CD8-positive, alpha-beta memory T cell (primary cell): ENCODE data around the gene TSSK2. TPM values are rescaled to one million over a fixed set of nuclear protein-coding genes. Genes with fewer than 3 reads are reported as not detected.

Experiments
- CTCF ChIA-PET: fragments of 350-600 bp; sonication (Branson Sonifier 250); formaldehyde crosslinking; loops from one replicate; lab custom pipeline; 2021; ENCODE audit warnings: antibody characterized with exemption; lab: Charles Lee
- POLR2A ChIA-PET: fragments of 350-600 bp; sonication (Branson Sonifier 250); formaldehyde crosslinking; loops from one replicate; lab custom pipeline; 2021; ENCODE audit warnings: antibody characterized with exemption; lab: Charles Lee
- DNase-seq, 5 donors: peaks; one replicate each; pipeline versions ENCODE4 v3.0.0 to v3.0.0-alpha.2; 2020 to 2022; ENCODE audit warnings: mixed read lengths in 1 of 5
- H3K27ac ChIP-seq: one replicate; pipeline ENCODE4 v1.7.0; 2013; ENCODE audit warnings: low read depth, mild to moderate bottlenecking, low read length, moderate library complexity
- H3K27me3 ChIP-seq: 2 replicates; pipeline ENCODE4 v1.7.0; 2013; ENCODE audit warnings: low read length, mild to moderate bottlenecking; ENCODE audit not compliant: insufficient read depth, poor library complexity, severe bottlenecking
- H3K36me3 ChIP-seq: 2 replicates; pipeline ENCODE4 v1.7.0; 2013; ENCODE audit warnings: mild to moderate bottlenecking, low read length, moderate library complexity; ENCODE audit not compliant: insufficient read depth
- H3K4me1 ChIP-seq: 2 replicates; pipeline ENCODE4 v1.7.0; 2013; ENCODE audit warnings: mild to moderate bottlenecking, low read length, moderate library complexity; ENCODE audit not compliant: insufficient read depth
- H3K4me3 ChIP-seq: 2 replicates; pipeline ENCODE4 v1.7.0; 2013; ENCODE audit warnings: mild to moderate bottlenecking, low read length
- H3K9me3 ChIP-seq: 2 replicates; pipeline ENCODE4 v1.7.0; 2013; ENCODE audit warnings: mild to moderate bottlenecking, low read length
- H3K27ac Mint-ChIP-seq, 8 donors: one replicate each; pipeline ENCODE4 v1.8.0; 2020 to 2021; ENCODE audit warnings: mixed read lengths in 8 of 8, mild to moderate bottlenecking in 6 of 8, inconsistent platforms in 3 of 8, moderate library complexity in 3 of 8
- H3K27me3 Mint-ChIP-seq, 2 donors: one replicate each; pipeline ENCODE4 v1.8.0; 2020 to 2021; ENCODE audit warnings: mixed read lengths in 2 of 2, mild to moderate bottlenecking in 1 of 2, moderate library complexity in 1 of 2
- H3K36me3 Mint-ChIP-seq, 3 donors: one replicate each; pipeline ENCODE4 v1.8.0; 2020 to 2021; ENCODE audit warnings: mixed read lengths in 3 of 3, inconsistent platforms in 1 of 3, mild to moderate bottlenecking in 1 of 3
- H3K4me1 Mint-ChIP-seq, 3 donors: one replicate each; pipeline ENCODE4 v1.8.0; 2020 to 2021; ENCODE audit warnings: mixed read lengths in 3 of 3, inconsistent platforms in 1 of 3, mild to moderate bottlenecking in 1 of 3
- H3K4me3 Mint-ChIP-seq, 7 donors: one replicate each; pipeline ENCODE4 v1.8.0; 2020 to 2021; ENCODE audit warnings: mixed read lengths in 7 of 7, mild to moderate bottlenecking in 6 of 7, moderate library complexity in 4 of 7, inconsistent platforms in 2 of 7
- H3K9me3 Mint-ChIP-seq, 5 donors: one replicate each; pipeline ENCODE4 v1.8.0; 2020 to 2022; ENCODE audit warnings: mixed read lengths in 5 of 5, mild to moderate bottlenecking in 3 of 5, moderate library complexity in 2 of 5, inconsistent platforms in 1 of 5
- polyA plus RNA-seq: library from polyadenylated mRNA; unstranded; fragments of 300-500 nt; fragmentation: Illumina TruSeq; gene quantifications from one replicate; pipeline ENCODE4 v1.2.3, GENCODE V29; 2021
- total RNA-seq, 2 experiments: library from RNA; stranded (reverse); gene quantifications; one replicate each; pipeline ENCODE4 v1.2.3, GENCODE V29; 2021

Gene TSSK2
- total and polyA plus RNA-seq, 3 experiments from 2014 or later, result not detected

DNA sequence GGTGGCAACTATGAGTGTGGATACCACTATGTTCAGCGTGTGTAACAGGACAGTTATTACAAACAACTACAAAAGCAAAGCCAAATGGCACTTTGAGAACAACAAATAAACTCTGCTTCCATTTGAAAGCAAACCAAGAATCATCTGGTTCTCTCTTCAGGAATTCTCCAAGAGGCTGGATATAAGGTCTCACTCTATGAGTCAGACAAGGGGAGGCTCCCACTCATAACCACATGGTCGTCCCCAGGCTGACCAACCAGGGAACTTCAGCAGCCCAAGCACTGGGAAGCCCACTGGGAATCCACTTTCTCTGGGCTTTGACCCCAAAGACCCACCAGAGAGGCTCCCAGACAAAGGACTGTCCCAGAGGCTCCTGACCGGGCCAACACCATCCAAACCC is 44.2 kb upstream of the TSSK2 start:
- peaks cover 16% of the 10 kb centered on the region for H3K36me3 ChIP-seq
- POLR2A ChIA-PET, result no interaction called here

GRCh38 chr22:19088866-19089595 is 42.1 kb upstream of the TSSK2 start:
- Mint-ChIP-seq H3K36me3 (peaks cover 8 to 45% (median 19%) of the 10 kb centered on the region in 3 donors), H3K9me3 (no peaks in the 10 kb centered on the region), H3K27ac (peak overlapping the region in 2 of 8 donors; percentile 32 to 54), H3K27me3 (no peaks in the 10 kb centered on the region), H3K4me1 (peaks cover 26 to 46% (median 28%) of the 10 kb centered on the region in 3 donors), H3K4me3 (no peak overlapping the region)
- POLR2A ChIA-PET, result no interaction called here
- Histone ChIP-seq H3K9me3 (no peaks in the 10 kb centered on the region), H3K4me1 (peaks cover 4% of the 10 kb centered on the region), H3K4me3 (no peak overlapping the region), H3K36me3 (peaks cover 10% of the 10 kb centered on the region), H3K27ac (no peak overlapping the region), H3K27me3 (no peaks in the 10 kb centered on the region)
- DNase-seq, result no peak
- CTCF ChIA-PET, result no interaction called here

More for the DNA sequence above, 44.2 kb upstream of the TSSK2 start:
- no peak overlapping the region for H3K27ac Mint-ChIP-seq
- peaks cover 8 to 53% (median 19%) of the 10 kb centered on the region in 3 donors for H3K36me3 Mint-ChIP-seq
- H3K4me1 ChIP-seq, result peaks cover 4% of the 10 kb centered on the region
- no peaks in the 10 kb centered on the region for H3K27me3 Mint-ChIP-seq
- no peak overlapping the region for H3K4me3 ChIP-seq
- H3K9me3 ChIP-seq, result no peaks in the 10 kb centered on the region
- no peaks in the 10 kb centered on the region for H3K9me3 Mint-ChIP-seq
- no peak overlapping the region for H3K4me3 Mint-ChIP-seq
- peaks cover 26 to 45% (median 26%) of the 10 kb centered on the region in 3 donors for H3K4me1 Mint-ChIP-seq
- no peak overlapping the region for H3K27ac ChIP-seq
- CTCF ChIA-PET, result no interaction called here
- DNase-seq, result no peak
- no peaks in the 10 kb centered on the region for H3K27me3 ChIP-seq

GRCh38 chr22:19090183-19090582 is 40.9 kb upstream of the TSSK2 start:
- CTCF ChIA-PET, result no interaction called here
- H3K27ac Mint-ChIP-seq, result peak overlapping the region in 1 of 8 donors; percentile 1
- H3K36me3 ChIP-seq, result peaks cover 8% of the 10 kb centered on the region

GRCh38 chr22:19090586-19091127 is 40.5 kb upstream of the TSSK2 start:
- H3K36me3 ChIP-seq, result peaks cover 4% of the 10 kb centered on the region
- no peak for DNase-seq
- Mint-ChIP-seq H3K36me3 (peaks cover 4 to 42% (median 12%) of the 10 kb centered on the region in 3 donors), H3K9me3 (no peaks in the 10 kb centered on the region), H3K27ac (no peak overlapping the region), H3K4me1 (peaks cover 20 to 38% (median 24%) of the 10 kb centered on the region in 3 donors), H3K27me3 (no peaks in the 10 kb centered on the region), H3K4me3 (no peak overlapping the region)
- POLR2A ChIA-PET, result interaction anchor here (0.5 kb wide), 1 partner anchor 37 kb away, joined by 3 read pairs; no protein-coding TSS in a partner anchor
- CTCF ChIA-PET, result no interaction called here
- no peak overlapping the region for H3K27ac ChIP-seq
- H3K27me3 ChIP-seq, result no peaks in the 10 kb centered on the region
- H3K4me3 ChIP-seq, result no peak overlapping the region
- H3K9me3 ChIP-seq, result no peaks in the 10 kb centered on the region
- peaks cover 4% of the 10 kb centered on the region for H3K4me1 ChIP-seq

More at GRCh38 chr22:19090183-19090582, 40.9 kb upstream of the TSSK2 start:
- peaks cover 23 to 43% (median 27%) of the 10 kb centered on the region in 3 donors for H3K4me1 Mint-ChIP-seq
- POLR2A ChIA-PET, result interaction anchor here (0.5 kb wide), 1 partner anchor 37 kb away, joined by 3 read pairs; no protein-coding TSS in a partner anchor
- H3K9me3 Mint-ChIP-seq, result no peaks in the 10 kb centered on the region
- Histone ChIP-seq H3K4me1 (peaks cover 4% of the 10 kb centered on the region), H3K27me3 (no peaks in the 10 kb centered on the region), H3K4me3 (no peak overlapping the region), H3K27ac (no peak overlapping the region), H3K9me3 (no peaks in the 10 kb centered on the region)
- no peak for DNase-seq
- H3K36me3 Mint-ChIP-seq, result peaks cover 5 to 46% (median 16%) of the 10 kb centered on the region in 3 donors
- H3K27me3 Mint-ChIP-seq, result no peaks in the 10 kb centered on the region
- no peak overlapping the region for H3K4me3 Mint-ChIP-seq

DNA sequence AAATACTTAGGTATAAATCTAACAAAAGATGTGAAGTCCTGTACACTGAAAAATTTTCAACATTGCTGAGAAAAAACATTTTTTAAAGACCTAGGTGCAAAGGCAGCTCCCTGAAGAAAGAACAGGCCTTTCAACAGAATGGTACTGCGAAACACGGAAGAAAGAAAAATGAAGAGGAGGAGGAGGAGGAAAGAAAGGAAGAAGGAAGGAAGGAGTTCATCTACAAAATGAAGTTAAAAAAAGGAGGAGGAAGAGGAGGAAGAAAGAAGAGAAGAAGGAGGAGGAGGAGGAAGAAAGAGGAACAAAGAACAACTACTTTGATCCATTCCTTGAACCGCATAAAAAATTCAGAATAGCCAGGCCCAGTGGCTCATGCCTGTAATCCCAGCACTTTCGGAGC is 38.4 kb upstream of the TSSK2 start:
- no peak for DNase-seq
- CTCF ChIA-PET, result no interaction called here
- Histone ChIP-seq H3K4me3 (no peak overlapping the region), H3K27me3 (no peaks in the 10 kb centered on the region), H3K4me1 (no peaks in the 10 kb centered on the region), H3K9me3 (no peaks in the 10 kb centered on the region), H3K27ac (no peak overlapping the region), H3K36me3 (no peaks in the 10 kb centered on the region)
- no peak overlapping the region for H3K4me3 Mint-ChIP-seq
- H3K36me3 Mint-ChIP-seq, result peaks cover 4 to 37% (median 19%) of the 10 kb centered on the region in 3 donors
- no peaks in the 10 kb centered on the region for H3K9me3 Mint-ChIP-seq
- POLR2A ChIA-PET, result no interaction called here
- H3K4me1 Mint-ChIP-seq, result peaks cover 30 to 45% (median 34%) of the 10 kb centered on the region in 3 donors
- no peaks in the 10 kb centered on the region for H3K27me3 Mint-ChIP-seq
- H3K27ac Mint-ChIP-seq, result peak overlapping the region in 4 of 8 donors; percentile 5 to 62 (median 53)

DNA sequence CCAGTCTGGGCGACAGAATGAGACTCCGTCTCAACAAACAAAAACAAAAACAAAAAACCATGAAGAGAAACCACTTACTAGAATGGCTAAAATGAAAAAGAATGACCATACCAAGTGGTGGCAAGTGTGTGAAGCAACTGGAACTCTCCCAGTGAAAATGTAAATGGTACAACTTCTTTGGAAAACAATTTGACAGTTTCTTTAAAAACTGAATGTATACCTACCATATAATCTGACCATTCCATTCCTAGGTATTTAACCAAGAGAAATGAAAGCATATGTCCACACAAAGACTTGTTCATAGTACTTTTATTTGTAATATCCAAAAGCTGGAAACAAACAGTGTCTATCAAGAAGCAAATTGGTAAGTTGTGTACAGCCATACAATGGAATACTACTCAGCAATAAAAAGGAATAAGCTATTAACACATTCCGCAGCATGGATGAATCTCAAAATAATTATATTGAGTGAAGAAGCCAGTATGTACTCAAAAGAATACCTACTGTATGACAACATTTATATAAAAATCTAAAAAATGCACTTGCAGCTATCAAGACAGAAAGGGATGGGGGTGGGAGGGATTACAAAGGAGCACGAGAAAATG is 36.6 kb upstream of the TSSK2 start:
- H3K9me3 ChIP-seq, result no peaks in the 10 kb centered on the region
- Mint-ChIP-seq H3K9me3 (no peaks in the 10 kb centered on the region), H3K4me1 (peaks cover 34 to 48% (median 37%) of the 10 kb centered on the region in 3 donors), H3K36me3 (peaks cover 0 to 35% (median 16%) of the 10 kb centered on the region in 3 donors), H3K4me3 (no peak overlapping the region), H3K27me3 (no peaks in the 10 kb centered on the region), H3K27ac (no peak overlapping the region)
- H3K27me3 ChIP-seq, result no peaks in the 10 kb centered on the region
- no peaks in the 10 kb centered on the region for H3K4me1 ChIP-seq
- no peak overlapping the region for H3K4me3 ChIP-seq
- DNase-seq, result no peak
- ChIA-PET POLR2A (no interaction called here), CTCF (no interaction called here)
- H3K36me3 ChIP-seq, result no peaks in the 10 kb centered on the region
- H3K27ac ChIP-seq, result no peak overlapping the region

DNA sequence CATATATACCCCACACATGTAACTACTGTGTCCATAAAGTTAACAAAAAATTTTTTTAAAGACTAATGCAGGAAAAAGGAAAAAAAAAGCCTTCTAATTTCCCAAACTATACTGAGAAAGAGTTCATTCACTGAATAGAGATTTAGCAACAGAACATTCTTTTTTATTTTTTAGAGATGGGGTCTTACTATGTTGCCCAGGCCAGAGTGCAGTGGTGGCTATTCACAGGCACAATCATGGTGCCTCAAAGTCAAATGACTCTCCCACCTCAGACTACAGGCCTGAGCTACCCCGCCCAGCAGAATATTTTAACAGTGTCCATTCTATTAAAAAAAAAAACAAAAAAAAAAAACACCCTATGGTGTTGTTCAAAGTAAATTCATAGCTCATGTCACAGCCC is 34.6 kb upstream of the TSSK2 start:
- H3K27me3 ChIP-seq, result no peaks in the 10 kb centered on the region
- Mint-ChIP-seq H3K27ac (peak overlapping the region in 3 of 8 donors; percentile 4 to 30 (median 20)), H3K4me1 (peaks cover 29 to 51% (median 34%) of the 10 kb centered on the region in 3 donors), H3K27me3 (no peaks in the 10 kb centered on the region), H3K4me3 (no peak overlapping the region), H3K9me3 (no peaks in the 10 kb centered on the region), H3K36me3 (peaks cover 0 to 37% (median 13%) of the 10 kb centered on the region in 3 donors)
- no peaks in the 10 kb centered on the region for H3K9me3 ChIP-seq
- no peak overlapping the region for H3K27ac ChIP-seq
- H3K36me3 ChIP-seq, result no peaks in the 10 kb centered on the region
- no peak for DNase-seq
- CTCF ChIA-PET, result no interaction called here
- POLR2A ChIA-PET, result no interaction called here
- H3K4me3 ChIP-seq, result no peak overlapping the region
- H3K4me1 ChIP-seq, result no peaks in the 10 kb centered on the region

DNA sequence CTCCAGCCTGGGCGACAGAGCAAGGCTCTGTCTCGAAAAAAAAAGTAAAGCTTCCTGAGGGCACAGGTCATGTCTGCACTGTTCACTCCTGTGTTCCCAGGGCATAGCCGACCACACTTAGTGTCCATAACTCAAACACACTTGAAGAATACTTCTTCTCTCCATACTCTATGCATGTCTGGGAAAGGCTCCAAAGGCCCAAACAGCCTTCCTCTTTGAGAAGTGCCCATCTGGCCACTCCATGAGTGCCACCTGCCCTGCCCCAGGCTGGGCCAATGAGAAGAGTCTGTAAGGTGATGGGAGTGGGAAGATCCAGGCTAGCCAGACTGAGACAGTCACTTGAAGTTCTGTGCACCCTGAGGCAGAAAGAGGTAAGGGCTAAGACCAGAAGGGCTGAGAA is 33.6 kb upstream of the TSSK2 start:
- Mint-ChIP-seq H3K9me3 (no peaks in the 10 kb centered on the region), H3K4me3 (no peak overlapping the region), H3K36me3 (peaks cover 0 to 42% (median 13%) of the 10 kb centered on the region in 3 donors), H3K4me1 (peaks cover 32 to 54% (median 39%) of the 10 kb centered on the region in 3 donors), H3K27ac (peak overlapping the region in 3 of 8 donors; percentile 33 to 77 (median 71)), H3K27me3 (no peaks in the 10 kb centered on the region)
- H3K4me1 ChIP-seq, result no peaks in the 10 kb centered on the region
- no peaks in the 10 kb centered on the region for H3K36me3 ChIP-seq
- no peaks in the 10 kb centered on the region for H3K9me3 ChIP-seq
- H3K4me3 ChIP-seq, result no peak overlapping the region
- POLR2A ChIA-PET, result interaction anchor here (0.5 kb wide), 1 partner anchor 26 kb away, joined by 3 read pairs; no protein-coding TSS in a partner anchor
- H3K27me3 ChIP-seq, result no peaks in the 10 kb centered on the region
- CTCF ChIA-PET, result interaction anchor here (0.5 kb wide), 1 partner anchor 116 kb away, joined by 3 read pairs; no protein-coding TSS in a partner anchor
- no peak for DNase-seq
- no peak overlapping the region for H3K27ac ChIP-seq
